ENCODE results near the gene MAMDC2.

- TF ChIP-seq ZNF274 (IDR thresholded peaks at IDR 0.05; ENCODE audit: borderline replicate concordance, extremely low read depth, low read length) (no peak), MAX (IDR thresholded peaks at IDR 0.05) (no peak), POLR2A (IDR thresholded peaks at IDR 0.05; ENCODE audit: control extremely low read depth in 1 of 2, low read depth in 2 of 2, low read length in 2 of 2) (no peak), CBX8 (IDR thresholded peaks at IDR 0.05; ENCODE audit: borderline replicate concordance, low read depth, low read length) (no peak), JUN (IDR thresholded peaks at IDR 0.05; ENCODE audit: low read depth, low read length) (no peak), SUZ12 (IDR thresholded peaks at IDR 0.05; ENCODE audit: low read length) (no peak), PHF8 (conservative IDR thresholded peaks at IDR 0.05; ENCODE audit: low read depth, low read length) (no peak)
- TF ChIP-seq, protein P1, sequence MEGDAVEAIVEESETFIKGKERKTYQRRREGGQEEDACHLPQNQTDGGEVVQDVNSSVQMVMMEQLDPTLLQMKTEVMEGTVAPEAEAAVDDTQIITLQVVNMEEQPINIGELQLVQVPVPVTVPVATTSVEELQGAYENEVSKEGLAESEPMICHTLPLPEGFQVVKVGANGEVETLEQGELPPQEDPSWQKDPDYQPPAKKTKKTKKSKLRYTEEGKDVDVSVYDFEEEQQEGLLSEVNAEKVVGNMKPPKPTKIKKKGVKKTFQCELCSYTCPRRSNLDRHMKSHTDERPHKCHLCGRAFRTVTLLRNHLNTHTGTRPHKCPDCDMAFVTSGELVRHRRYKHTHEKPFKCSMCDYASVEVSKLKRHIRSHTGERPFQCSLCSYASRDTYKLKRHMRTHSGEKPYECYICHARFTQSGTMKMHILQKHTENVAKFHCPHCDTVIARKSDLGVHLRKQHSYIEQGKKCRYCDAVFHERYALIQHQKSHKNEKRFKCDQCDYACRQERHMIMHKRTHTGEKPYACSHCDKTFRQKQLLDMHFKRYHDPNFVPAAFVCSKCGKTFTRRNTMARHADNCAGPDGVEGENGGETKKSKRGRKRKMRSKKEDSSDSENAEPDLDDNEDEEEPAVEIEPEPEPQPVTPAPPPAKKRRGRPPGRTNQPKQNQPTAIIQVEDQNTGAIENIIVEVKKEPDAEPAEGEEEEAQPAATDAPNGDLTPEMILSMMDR (IDR thresholded peaks at IDR 0.05; ENCODE audit: control extremely low read depth in 1 of 3, insufficient read depth in 1 of 3, low read depth in 1 of 3, low read length in 3 of 3), result no peak
These were observed 87.6 kb downstream of the MAMDC2 start for GRCh38 chr9:70131296-70131695.

Measured in H1 (cell line).